Karpas-422 (cell line): ENCODE measurements around the gene ANXA7. TPM values are rescaled to one million over a fixed set of nuclear protein-coding genes. Genes with fewer than 3 reads are reported as not detected.

Source experiments
- DNase-seq: peaks from one replicate; pipeline ENCODE4 v3.0.0-alpha.2; 2015
- H2AFZ ChIP-seq: fragments of 200-600 bp; sonication (generic); 2 replicates; pipeline ENCODE4 v1.6.1; 2014; ENCODE audit warnings: antibody characterized with exemption, low read length, mixed read lengths
- H3K27ac ChIP-seq: fragments of 200-600 bp; sonication (generic); 2 replicates; pipeline ENCODE4 v1.5.1; 2014; ENCODE audit warnings: mild to moderate bottlenecking, low read length, moderate library complexity
- H3K27me3 ChIP-seq: fragments of 200-600 bp; sonication (generic); 2 replicates; pipeline ENCODE4 v1.6.1; 2014; ENCODE audit warnings: low read length, mixed read lengths
- H3K36me3 ChIP-seq: fragments of 200-600 bp; sonication (generic); 2 replicates; pipeline ENCODE4 v1.6.1; 2014; ENCODE audit warnings: low read length, mixed read lengths; ENCODE audit not compliant: insufficient read depth
- H3K4me1 ChIP-seq: fragments of 200-600 bp; sonication (generic); 2 replicates; pipeline ENCODE4 v1.6.1; 2014; ENCODE audit warnings: mild to moderate bottlenecking, low read length, mixed read lengths
- H3K4me2 ChIP-seq: fragments of 200-600 bp; sonication (generic); 2 replicates; pipeline ENCODE4 v1.6.1; 2014; ENCODE audit warnings: low read length, low read depth, mild to moderate bottlenecking; ENCODE audit not compliant: poor library complexity, severe bottlenecking
- H3K4me3 ChIP-seq: fragments of 200-600 bp; sonication (generic); 2 replicates; pipeline ENCODE4 v1.5.1; 2014; ENCODE audit warnings: mild to moderate bottlenecking, antibody characterized with exemption, low read length, mixed read lengths
- H3K79me2 ChIP-seq: fragments of 200-600 bp; sonication (generic); 2 replicates; pipeline ENCODE4 v1.6.1; 2014; ENCODE audit warnings: mild to moderate bottlenecking, low read length, mixed read lengths
- H3K9ac ChIP-seq: fragments of 200-600 bp; sonication (generic); 2 replicates; pipeline ENCODE4 v1.6.0; 2014; ENCODE audit warnings: low read length
- H3K9me2 ChIP-seq: fragments of 200-600 bp; sonication (generic), shearing (Covaris generic); replicated peaks from 2 replicates; pipeline ENCODE4 v1.6.0; 2014; ENCODE audit warnings: mild to moderate bottlenecking, low read length, moderate library complexity; ENCODE audit not compliant: insufficient read depth
- H3K9me3 ChIP-seq: fragments of 300-700, 200-600 bp; sonication (generic); 2 replicates; pipeline ENCODE4 v1.6.1; 2014; ENCODE audit warnings: low read length, mixed read lengths
- H4K20me1 ChIP-seq: fragments of 200-600 bp; sonication (generic); 2 replicates; pipeline ENCODE4 v1.6.1; 2014; ENCODE audit warnings: mild to moderate bottlenecking, antibody characterized with exemption, low read length, low read depth; ENCODE audit not compliant: insufficient read depth
- total RNA-seq: library from RNA; depleted of rRNA; stranded (reverse); fragments of >200 nt; shearing (Covaris generic); gene quantifications from 2 replicates; pipeline ENCODE4 v1.2.3, GENCODE V29; 2014; ENCODE audit warnings: low replicate concordance; rRNA removed

The ANXA7 gene
- 56.2 and 90.9 TPM in 2 replicates for total RNA-seq

DNA sequence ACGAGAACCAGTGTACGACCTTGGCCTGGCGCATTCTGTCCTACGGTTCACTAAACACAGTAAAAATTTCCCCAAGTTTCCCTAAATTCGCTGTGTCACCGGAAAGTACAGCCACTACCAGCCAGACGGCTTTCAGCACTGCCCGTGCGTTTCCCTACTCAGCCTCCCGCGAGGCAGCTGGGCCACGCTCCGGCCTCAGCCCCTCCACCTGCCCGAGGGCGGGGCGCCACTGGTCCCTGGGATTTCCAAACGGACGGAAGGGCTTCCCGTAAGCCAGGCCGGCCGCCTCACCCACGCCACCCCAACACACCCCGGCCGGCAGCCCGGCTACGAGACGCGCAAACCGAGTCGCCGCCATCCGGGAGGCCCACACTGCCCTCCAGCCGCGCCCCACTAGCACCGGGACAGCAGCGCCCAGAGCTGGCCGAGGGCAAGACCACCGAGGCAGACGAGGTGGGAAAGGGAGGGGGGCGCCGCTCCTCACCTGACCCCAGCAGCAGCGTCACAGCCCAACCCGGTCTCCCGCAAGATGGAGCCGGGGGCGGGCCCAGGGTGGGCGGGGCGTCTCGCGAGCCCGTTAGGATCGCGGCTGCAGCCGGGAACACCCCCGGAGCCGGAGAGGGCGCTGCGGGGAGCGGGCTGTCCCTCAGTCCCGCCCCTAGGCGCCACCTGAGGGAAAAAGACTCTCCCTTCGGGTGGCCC lies at the start of gene ANXA7:
Gene ANXA7 (minus strand): TSS at position 531 of the 702 bp plus-strand sequence. CDS start 13,202 bp downstream, outside the sequence.
- Histone ChIP-seq H3K27me3 (no peaks in the 10 kb centered on the region), H3K79me2 (peaks cover 51% of the 10 kb centered on the region)

DNA sequence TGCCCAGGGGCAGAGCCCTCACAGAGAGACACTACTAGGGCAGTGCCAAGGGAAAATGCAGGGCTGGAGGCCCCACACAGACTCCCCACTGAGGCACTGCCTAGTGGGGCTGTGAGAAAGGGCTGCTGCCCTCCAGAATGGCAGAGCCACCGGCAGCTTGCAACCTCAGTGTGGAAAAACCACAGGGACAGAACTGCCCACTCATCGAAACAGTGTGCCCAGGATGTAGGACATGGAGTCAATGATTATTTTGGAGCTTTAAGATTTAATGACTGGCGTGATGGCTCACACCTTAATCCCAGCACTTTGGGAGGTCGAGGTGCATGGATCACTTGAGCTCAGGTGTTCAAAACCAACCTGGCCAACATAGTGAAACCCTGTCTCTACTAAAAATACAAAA lies 47.0 kb upstream of the ANXA7 start:
- Histone ChIP-seq H3K27ac (no peak overlapping the region), H4K20me1 (no peaks in the 10 kb centered on the region), H2AFZ (no peak overlapping the region), H3K79me2 (peaks cover 8% of the 10 kb centered on the region; the same call in 1 of the 2 replicates), H3K9me2 (no peaks in the 10 kb centered on the region), H3K36me3 (peaks cover 20% of the 10 kb centered on the region; the same call in 1 of the 2 replicates), H3K27me3 (no peaks in the 10 kb centered on the region), H3K4me3 (no peak overlapping the region), H3K9ac (no peak overlapping the region), H3K4me2 (no peak overlapping the region), H3K9me3 (no peaks in the 10 kb centered on the region), H3K4me1 (peaks cover 7% of the 10 kb centered on the region)
- DNase-seq, result no peak

More for the DNA sequence above, at the start of gene ANXA7:
- H3K36me3 ChIP-seq, result no peaks in the 10 kb centered on the region; the same call in 1 of the 2 replicates
- peak within 1 kb of the TSS; percentile 79 for H3K4me2 ChIP-seq
- peak within 1 kb of the TSS; percentile 82; the same call in 1 of the 2 replicates for H2AFZ ChIP-seq
- peak; percentile 96 for DNase-seq
- H4K20me1 ChIP-seq, result peaks cover 4% of the 10 kb centered on the region; the same call in 1 of the 2 replicates
- peak within 1 kb of the TSS; percentile 83 for H3K4me3 ChIP-seq
- H3K9ac ChIP-seq, result peak within 1 kb of the TSS; percentile 87
- H3K4me1 ChIP-seq, result peaks cover 38% of the 10 kb centered on the region
- H3K9me3 ChIP-seq, result no peaks in the 10 kb centered on the region
- H3K9me2 ChIP-seq, result no peaks in the 10 kb centered on the region
- H3K27ac ChIP-seq, result peak within 1 kb of the TSS; percentile 69

GRCh38 chr10:73459683-73460314 lies 45.9 kb upstream of the ANXA7 start:
- H2AFZ ChIP-seq, result no peak overlapping the region
- no peak overlapping the region for H3K27ac ChIP-seq
- H3K9ac ChIP-seq, result no peak overlapping the region
- no peaks in the 10 kb centered on the region for H3K4me1 ChIP-seq
- H3K4me2 ChIP-seq, result no peak overlapping the region
- H3K4me3 ChIP-seq, result no peak overlapping the region
- H4K20me1 ChIP-seq, result no peaks in the 10 kb centered on the region
- DNase-seq, result no peak
- H3K36me3 ChIP-seq, result peaks cover 13% of the 10 kb centered on the region; the same call in 1 of the 2 replicates
- H3K27me3 ChIP-seq, result no peaks in the 10 kb centered on the region
- no peaks in the 10 kb centered on the region for H3K79me2 ChIP-seq
- no peaks in the 10 kb centered on the region for H3K9me2 ChIP-seq
- H3K9me3 ChIP-seq, result no peaks in the 10 kb centered on the region

- Histone ChIP-seq H3K9me3 (no peaks in the 10 kb centered on the region), H3K27ac (no peak overlapping the region), H3K9me2 (no peaks in the 10 kb centered on the region), H3K27me3 (no peaks in the 10 kb centered on the region), H3K4me3 (no peak overlapping the region), H2AFZ (no peak overlapping the region), H3K9ac (no peak overlapping the region), H3K36me3 (peaks cover 21% of the 10 kb centered on the region; the same call in 1 of the 2 replicates), H3K4me1 (no peaks in the 10 kb centered on the region), H3K79me2 (no peaks in the 10 kb centered on the region), H4K20me1 (no peaks in the 10 kb centered on the region), H3K4me2 (no peak overlapping the region)
- DNase-seq, result no peak
Observed at GRCh38 chr10:73456187-73456890, 42.5 kb upstream of the ANXA7 start.

- no peak for DNase-seq
- Histone ChIP-seq H3K9me2 (no peaks in the 10 kb centered on the region), H2AFZ (no peak overlapping the region), H3K27ac (no peak overlapping the region), H3K27me3 (no peaks in the 10 kb centered on the region), H3K9ac (no peak overlapping the region), H3K36me3 (peaks cover 9% of the 10 kb centered on the region; the same call in 1 of the 2 replicates), H3K4me3 (no peak overlapping the region), H3K79me2 (no peaks in the 10 kb centered on the region; the same call in 1 of the 2 replicates), H3K4me2 (no peak overlapping the region), H3K4me1 (no peaks in the 10 kb centered on the region), H4K20me1 (no peaks in the 10 kb centered on the region), H3K9me3 (no peaks in the 10 kb centered on the region)
Observed at GRCh38 chr10:73449113-73449512, 35.3 kb upstream of the ANXA7 start.

DNA sequence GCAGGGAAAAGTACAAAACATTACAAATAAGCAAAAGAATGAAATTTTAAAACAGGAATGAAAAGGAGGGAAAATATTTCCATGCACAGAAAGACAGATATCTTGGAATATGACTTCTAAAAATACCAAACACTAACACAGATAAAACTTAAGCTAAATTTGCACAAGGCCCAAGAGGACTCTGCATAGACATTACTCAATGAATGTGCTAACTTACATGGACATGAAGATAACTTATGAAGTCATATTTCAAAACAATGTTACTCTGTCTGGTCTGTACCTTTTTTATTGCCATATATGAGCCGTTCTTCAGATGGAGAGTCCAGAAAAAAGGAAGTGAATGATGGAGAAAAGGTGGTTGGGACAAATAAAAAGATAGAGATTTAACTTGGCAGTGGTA lies 34.5 kb upstream of the ANXA7 start:
- H3K27ac ChIP-seq, result no peak overlapping the region
- H3K36me3 ChIP-seq, result peaks cover 8% of the 10 kb centered on the region; the same call in 1 of the 2 replicates
- H2AFZ ChIP-seq, result no peak overlapping the region
- H3K4me1 ChIP-seq, result no peaks in the 10 kb centered on the region; the same call in 1 of the 2 replicates
- no peak for DNase-seq
- no peaks in the 10 kb centered on the region for H3K9me2 ChIP-seq
- no peak overlapping the region for H3K4me2 ChIP-seq
- no peaks in the 10 kb centered on the region for H4K20me1 ChIP-seq
- no peak overlapping the region for H3K9ac ChIP-seq
- H3K79me2 ChIP-seq, result no peaks in the 10 kb centered on the region; the same call in 1 of the 2 replicates
- no peak overlapping the region for H3K4me3 ChIP-seq
- H3K9me3 ChIP-seq, result no peaks in the 10 kb centered on the region
- no peaks in the 10 kb centered on the region for H3K27me3 ChIP-seq

GRCh38 chr10:73446926-73447325 lies 33.1 kb upstream of the ANXA7 start:
- Histone ChIP-seq H2AFZ (no peak overlapping the region), H3K4me2 (no peak overlapping the region), H3K9me2 (no peaks in the 10 kb centered on the region), H3K27ac (no peak overlapping the region), H3K4me3 (no peak overlapping the region), H3K27me3 (no peaks in the 10 kb centered on the region), H3K4me1 (no peaks in the 10 kb centered on the region; the same call in 1 of the 2 replicates), H3K36me3 (peaks cover 5% of the 10 kb centered on the region; the same call in 1 of the 2 replicates), H3K9ac (no peak overlapping the region), H3K79me2 (no peaks in the 10 kb centered on the region; the same call in 1 of the 2 replicates), H4K20me1 (no peaks in the 10 kb centered on the region), H3K9me3 (no peaks in the 10 kb centered on the region)
- DNase-seq, result no peak
